Iris pigment epithelial cell (primary cell): ENCODE measurements around the gene ACHE.
"Not testable (repeated sequence)": the region's sequence is repeated elsewhere in the genome, so short reads cannot be mapped to it uniquely, and the experiment has no call there.

ENCODE experiments used
- DNase-seq: peaks from one replicate; pipeline ENCODE4 v3.0.0-alpha.2; 2011; ENCODE audit warnings: low read depth

ACHE gene

DNA sequence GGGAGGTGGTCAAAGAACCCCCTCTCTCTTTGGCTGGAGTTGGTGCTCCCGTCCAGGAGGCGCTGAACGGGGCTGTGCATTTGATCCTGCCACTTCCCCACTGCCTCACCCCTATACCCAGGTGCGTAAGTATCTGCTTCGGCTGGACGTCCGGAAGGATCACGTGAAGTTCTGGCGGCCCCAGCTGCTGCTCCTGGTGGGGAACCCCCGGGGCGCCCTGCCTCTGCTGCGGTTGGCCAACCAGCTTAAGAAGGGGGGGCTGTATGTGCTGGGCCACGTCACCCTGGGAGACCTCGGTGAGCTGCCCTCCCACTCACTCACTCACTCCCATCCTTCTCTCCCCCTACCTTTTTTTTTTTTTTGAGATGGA is 34.1 kb downstream of the ACHE start:
- no peak for DNase-seq

GRCh38 chr7:100860702-100861615 is 34.7 kb downstream of the ACHE start:
- DNase-seq = no peak

DNA sequence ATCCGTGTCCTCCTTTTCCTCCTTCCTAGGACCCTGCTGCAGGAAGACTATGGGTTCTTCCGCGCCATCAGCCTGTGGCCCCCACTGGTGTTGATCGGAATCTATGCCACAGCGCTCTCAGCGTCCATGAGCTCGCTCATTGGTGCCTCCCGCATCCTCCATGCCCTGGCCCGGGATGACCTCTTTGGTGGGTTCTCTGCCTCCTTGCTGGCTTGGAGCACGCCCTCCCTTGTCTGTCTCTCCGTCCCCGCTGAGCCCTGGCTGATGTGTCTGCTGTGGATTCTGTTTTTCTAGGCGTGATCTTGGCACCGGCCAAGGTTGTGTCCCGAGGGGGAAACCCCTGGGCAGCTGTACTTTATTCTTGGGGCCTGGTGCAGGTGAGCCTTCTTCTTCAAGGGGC is 35.8 kb downstream of the ACHE start:
- DNase-seq = no peak

DNA sequence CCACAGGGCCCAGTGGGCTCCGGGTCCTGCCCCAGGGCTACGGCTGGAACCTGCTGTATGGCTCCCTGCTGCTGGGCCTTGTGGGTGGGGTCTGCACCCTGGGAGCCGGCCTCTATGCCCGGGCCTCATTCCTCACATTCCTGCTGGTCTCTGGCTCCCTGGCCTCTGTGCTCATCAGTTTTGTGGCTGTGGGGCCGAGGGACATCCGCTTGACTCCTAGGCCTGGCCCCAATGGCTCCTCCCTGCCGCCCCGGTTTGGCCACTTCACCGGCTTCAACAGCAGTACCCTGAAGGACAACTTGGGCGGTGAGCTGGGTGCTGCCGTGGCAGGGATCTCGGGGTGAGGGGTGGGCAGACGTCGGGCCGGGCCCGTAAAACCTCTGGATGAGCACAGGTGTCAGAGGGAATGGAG is 38.8 kb downstream of the ACHE start:
- no peak for DNase-seq

DNA sequence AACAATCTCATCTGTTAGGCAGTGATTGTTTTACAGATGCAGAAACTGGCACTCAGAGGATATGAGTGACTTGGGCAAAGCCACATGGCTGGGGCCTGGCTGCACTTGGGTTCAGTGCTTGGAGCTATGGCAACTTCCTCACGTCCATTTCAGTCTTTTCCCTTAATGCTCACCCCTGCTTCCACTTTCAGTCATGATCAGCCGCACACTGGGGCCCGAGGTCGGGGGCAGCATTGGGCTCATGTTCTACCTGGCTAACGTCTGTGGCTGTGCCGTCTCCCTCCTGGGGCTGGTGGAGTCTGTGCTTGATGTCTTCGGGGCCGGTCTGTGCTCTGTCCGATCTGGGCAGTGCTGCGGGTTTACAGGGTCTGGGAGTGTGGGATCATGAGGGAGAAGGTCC is 40.2 kb downstream of the ACHE start:
- no peak for DNase-seq

DNA sequence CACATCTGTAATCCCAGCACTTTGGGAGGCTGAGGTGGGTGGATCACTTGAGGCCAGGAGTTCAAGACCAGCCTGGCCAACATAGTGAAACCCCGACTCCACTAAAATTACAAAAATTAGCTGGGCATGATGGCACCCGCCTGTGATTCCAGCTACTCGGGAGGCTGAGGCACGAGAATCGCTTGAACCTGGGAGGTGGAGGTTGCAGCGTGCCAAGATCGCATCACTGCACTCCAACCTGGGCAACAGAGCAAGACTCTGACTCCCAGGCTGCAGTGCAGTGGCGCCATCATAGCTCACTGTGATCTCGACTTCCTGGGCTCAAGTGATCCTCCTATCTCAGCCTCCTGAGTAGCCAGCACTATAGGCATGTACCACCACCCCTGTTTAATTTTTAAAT is 40.8 kb downstream of the ACHE start:
- DNase-seq = not testable (repeated sequence)

- no peak for DNase-seq
Measured at GRCh38 chr7:100854146-100854895, 41.4 kb downstream of the ACHE start.

- DNase-seq = peak; percentile 91
Measured at GRCh38 chr7:100852048-100852872, 43.4 kb downstream of the ACHE start, which contains the start of gene SLC12A9. SLC12A9 (plus strand) TSS chr7:100852713; CDS start chr7:100854198, 1,485 bp downstream.

DNA sequence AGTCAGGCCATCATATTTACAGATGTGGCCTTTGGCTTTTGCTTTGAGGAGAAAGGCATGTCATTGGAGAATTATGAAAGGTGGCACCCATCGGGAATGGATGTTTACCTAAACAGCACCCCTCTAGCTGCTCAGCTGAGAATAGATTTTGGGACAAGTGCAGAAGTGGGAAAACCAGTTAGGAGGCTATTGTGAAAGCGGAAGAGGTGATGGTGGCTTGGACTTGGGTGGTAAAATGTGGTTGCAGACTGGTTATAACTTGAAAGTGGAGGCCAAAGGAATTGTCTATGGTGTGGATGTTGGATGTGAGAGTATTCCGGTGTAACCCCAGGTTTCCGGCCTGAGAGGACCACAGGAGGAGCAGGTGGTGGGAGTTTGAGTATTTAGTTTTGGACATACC is 48.3 kb downstream of the ACHE start:
- no peak for DNase-seq

DNA sequence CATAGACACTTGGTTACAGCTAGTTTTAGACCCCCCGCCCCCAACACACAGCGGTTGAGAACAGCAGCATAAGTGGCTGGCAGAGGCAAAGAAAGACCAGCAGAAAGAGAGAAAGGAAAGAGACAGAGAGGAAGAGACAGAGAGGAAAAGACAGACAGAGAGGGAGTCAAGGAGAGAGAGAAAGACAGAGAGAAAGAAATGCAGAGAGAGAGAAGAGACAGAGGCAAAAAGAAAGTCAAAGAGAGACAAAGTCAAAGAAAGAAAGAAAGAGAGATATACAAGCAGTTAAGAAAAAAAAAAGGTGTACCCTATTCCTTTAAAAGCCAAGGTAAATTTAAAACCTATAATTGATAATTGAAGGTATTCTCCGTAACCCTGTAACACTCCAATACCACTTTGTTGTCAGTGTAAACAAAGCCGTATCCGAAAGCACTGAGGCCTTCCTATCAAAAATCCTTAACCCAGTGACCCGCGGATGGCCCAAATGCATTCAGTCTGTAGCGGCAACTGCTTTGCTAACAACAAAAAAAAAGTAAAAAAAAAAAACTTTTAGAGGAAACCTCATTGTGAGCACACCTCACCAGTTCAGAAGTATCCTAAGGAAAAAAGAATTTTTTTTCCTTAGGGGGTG is 55.1 kb downstream of the ACHE start:
- DNase-seq = no peak
